Renal cortex interstitium (tissue), 11 donors: ENCODE results near the gene TSHZ2. TPM values are rescaled to one million over a fixed set of nuclear protein-coding genes. Genes with fewer than 3 reads are reported as not detected.
"Not testable (repeated sequence)": the region's sequence is repeated elsewhere in the genome, so short reads cannot be mapped to it uniquely, and the experiment has no call there.

Experiments
- DNase-seq, 11 donors: peaks; one replicate each; pipeline ENCODE4 v3.0.0-alpha.2; 2013; ENCODE audit warnings: low read depth in 9 of 11, low spot score in 4 of 11; ENCODE audit errors: extremely low read depth in 1 of 11
- polyA plus RNA-seq, 3 donors: library from polyadenylated mRNA; unstranded; fragments of 120-200 nt; gene quantifications; one replicate each; pipeline ENCODE4 v1.2.1, GENCODE V29; 2013; ENCODE audit not compliant: insufficient read length in 3 of 3

The TSHZ2 gene
- polyA plus RNA-seq, 3 donors: 12.8 to 15.9 (median 13.3) TPM

DNA sequence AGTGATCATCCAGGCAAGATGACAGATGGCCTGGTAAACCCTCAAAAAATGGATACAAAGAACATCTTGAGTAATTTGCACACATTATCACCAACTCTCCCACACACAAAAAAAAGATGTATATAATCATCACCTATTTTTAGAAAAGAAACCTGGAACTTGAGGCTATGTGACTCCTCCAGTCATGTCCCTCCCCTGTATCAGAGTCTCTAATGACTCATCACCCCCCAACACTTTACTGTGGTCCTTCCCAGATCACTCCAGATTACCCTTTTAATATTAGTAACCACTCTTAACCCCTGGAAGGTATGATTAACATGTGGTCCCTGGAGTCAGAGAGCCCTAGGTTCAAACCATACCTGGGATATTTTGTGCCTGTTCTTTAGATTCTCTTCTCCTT is 476.7 kb downstream of the TSHZ2 start:
- DNase-seq: no peak

DNA sequence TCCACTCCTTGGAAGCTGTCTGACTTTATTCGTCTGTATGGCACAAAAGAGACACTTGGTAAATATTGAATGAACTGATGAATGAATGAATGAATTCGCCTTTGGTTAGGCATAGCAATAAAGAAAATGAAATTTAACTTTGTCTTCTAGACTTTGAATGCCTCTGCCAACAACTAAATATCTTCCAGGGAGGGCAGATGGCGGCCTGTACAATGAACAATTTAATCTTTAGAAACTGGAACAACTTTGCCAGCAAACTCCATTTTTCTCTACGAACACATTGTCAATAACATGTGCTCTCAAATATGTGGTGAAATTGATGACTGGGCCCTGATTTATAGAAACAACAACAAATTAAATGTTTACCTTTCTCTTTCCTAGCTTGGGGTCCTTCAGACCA is 480.9 kb downstream of the TSHZ2 start:
- DNase-seq: no peak

DNA sequence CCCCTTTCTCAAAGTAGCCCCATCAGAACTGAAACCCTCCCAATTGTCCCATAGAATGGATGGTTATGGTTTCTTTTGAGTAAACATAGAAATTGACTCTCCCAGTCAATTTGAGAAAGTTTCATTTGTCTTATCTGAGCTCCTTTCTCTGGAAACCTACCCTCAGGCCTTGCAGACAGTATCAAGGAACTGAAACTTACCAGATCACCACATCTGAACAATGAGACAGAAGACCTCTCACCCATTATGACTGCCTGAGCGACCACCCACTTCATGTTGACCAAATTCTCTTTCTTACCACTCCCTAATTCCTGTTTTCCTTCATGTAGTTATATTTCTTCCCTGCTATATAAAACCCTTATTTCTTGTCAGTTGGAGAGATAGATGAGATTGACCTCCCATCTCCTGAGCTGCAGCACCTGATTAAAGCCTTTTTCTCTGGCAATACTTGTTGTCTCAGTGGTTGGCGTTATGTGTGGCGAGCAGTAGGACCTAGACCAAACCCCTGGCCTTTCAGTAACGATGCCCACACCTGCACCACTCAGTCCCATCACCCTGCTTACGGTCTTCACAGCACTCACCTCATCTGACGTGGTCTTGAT is 482.6 kb downstream of the TSHZ2 start:
- no peak for DNase-seq

DNA sequence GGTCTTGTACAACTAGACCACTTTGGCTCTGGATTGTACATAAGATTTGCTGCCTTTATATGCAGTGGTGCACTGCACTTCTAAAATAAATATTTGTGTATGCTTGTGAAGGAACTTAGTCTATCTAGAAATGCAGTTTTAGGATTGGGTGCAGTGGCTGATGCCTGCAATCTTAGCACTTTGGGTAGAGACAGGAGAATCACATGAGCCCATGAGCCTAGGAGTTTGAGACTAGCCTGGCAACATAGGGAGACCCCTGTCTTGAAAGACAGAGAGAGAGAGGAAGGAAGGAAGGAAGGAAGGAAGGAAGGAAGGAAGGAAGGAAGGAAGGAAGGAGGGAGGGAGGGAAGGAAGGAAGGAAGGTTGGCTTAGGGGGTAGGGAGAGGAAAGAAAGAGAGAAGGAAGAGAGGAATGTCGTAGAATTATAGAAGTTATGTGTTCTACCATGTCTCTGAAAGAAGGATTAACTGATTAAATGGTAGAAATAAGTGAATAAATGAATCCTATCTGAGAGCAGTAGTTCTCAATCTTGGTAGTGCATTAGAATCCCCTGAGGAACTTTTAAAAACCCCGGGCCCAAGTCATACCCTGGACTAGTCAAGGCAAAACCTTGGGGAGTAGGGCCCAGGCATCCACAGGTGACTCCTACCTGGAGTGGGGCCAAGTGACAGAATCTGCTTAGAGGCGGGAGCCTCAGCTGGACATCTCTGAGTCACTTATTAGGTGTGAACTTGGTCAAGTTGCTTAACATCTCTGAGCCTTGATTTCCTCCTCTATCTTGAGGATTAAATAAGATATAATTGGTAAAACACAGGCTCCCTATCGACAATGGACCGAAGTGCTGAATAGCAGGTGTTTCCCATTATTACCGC is 491.2 kb downstream of the TSHZ2 start:
- no peak for DNase-seq

DNA sequence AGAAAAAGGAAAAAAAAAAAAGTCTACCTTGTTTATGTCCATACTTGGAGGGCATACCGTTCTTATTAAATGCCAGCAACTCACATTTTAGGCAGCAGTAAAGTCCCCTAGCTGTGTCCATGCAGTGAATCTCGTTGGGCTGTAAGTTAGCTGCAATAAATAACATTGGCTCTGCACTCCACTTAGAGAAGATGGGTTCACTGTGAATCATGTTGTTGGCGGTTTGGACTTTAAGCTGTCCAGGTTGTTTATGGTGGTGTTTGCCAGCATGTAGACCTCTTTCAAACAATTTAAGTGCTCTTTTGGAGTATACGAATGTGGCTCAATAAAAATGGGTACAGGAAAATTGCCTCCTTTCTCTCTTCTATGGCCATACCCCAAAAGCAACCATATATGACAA is 494.1 kb downstream of the TSHZ2 start:
- DNase-seq: no peak

DNA sequence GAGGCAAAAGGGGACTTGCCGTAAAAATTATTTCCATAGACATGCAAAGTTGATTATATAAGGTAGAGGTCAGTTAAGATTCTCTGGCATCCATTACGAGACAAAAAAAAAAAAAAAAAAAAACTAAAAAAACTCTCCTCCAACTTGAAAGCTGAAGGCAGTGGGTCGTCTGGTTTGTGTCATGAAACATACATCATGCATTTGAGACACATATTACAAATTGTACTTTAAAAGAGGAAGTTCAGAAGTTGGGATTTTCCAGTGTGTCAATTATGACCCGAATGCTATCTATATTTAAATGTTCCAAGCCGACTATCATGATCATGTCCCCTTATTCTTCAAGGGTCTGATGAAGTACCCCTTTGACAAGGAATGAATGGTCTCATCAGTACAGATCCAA is 496.4 kb downstream of the TSHZ2 start:
- no peak for DNase-seq

DNA sequence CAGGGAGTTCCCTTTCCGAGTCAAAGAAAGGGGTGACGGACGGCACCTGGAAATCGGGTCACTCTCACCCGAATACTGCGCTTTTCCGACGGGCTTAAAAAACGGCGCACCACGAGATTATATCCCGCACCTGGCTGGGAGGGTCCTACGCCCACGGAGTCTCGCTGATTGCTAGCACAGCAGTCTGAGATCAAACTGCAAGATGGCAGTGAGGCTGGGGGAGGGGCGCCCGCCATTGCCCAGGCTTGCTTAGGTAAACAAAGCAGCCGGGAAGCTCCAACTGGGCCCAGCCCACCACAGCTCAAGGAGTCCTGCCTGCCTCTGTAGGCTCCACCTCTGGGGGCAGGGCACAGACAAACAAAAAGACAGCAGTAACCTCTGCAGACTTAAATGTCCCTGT is 500.7 kb downstream of the TSHZ2 start:
- DNase-seq: not testable (repeated sequence)

DNA sequence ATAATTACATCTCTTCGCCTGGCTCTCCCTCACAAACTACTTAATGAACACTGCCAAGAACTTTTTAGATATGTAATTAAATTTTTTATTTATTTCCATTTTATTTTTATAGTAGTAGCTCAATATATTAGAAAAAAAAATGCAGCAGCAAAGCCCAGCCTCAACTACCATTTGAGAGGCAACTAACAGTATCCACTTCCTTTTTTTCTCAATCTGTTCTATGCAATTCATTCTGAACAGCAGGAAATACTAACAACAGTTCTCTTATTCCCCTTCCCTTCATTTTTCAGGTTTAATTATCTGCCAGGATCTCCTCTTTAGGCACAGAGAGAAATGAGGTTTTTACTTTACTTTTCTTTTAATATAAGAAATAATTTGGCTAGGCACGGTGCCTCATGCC is 508.8 kb downstream of the TSHZ2 start:
- no peak for DNase-seq

DNA sequence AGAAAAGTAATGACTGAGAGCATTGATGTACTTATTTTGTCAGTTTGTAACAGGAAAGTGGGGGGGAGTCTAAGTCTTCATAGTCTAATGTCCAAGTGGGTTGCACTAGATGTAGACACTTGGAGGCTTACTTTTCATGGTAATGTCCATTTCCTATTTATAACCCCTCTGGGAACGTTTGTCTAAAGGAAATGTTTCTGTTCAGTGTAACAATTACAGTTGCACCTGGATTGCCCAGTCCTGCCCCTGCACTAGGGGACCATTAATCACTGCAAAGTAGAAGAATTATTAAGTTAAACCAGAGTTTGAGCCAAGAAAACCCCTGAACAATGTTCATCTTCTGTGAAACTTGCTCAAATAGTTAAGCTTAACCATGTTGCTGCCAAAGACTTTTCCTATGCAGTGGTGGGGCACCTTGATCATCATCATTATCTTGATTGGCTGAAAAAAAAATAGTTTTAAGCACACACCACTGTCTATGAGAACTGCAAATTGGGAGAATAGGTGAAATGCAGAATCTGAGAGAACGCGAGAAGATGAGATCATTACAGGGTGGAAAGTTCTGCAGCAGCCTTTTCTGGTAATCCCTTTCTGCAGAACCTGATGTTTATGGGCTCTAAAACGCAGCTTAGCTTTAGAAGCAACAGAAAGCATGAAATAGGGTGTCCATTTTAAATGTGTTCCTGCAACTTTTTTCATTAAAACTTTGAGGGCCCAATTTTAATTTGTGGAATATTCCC is 515.5 kb downstream of the TSHZ2 start:
- no peak for DNase-seq

DNA sequence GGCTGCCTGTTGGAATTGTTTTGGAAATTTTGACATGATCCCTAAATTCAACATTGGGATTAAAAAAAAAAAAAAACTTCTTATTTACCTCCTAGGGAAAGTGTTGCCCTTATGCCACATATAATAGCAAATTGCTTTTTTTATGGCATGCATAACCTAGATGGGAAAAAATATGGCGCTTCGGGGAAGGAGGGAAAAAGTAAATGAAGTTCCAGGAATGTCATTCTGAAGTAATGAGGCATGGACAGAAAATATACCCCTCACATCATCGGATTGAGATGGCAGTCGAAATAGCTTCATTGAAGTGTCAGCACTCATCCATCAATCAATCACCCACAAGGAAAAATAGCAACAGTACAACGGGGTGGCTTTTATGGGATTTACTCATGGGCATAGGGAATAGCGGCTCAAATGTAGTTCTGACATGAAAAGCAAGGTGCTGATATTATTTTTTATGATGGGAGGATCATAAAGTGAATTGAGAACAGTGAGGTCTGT is 516.7 kb downstream of the TSHZ2 start:
- DNase-seq: no peak

DNA sequence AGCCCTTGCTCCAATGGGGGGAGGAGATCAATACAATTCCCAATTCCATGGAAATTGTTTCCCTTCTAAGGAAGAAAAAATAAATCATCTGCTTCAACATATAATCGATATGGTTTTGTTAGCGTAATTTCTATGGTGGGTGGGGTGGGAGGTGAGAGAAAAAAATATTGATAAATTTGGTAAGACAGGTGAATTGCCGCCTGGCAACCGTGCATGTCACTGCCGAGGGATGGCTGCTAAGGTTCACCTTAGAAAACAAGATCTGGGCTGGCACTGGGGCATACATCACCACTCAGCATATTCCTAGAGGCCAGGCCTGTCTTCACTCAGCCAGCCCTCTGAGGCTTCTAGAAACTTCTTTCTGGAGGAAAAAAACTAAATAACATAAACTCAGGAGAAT is 517.4 kb downstream of the TSHZ2 start:
- DNase-seq: no peak

DNA sequence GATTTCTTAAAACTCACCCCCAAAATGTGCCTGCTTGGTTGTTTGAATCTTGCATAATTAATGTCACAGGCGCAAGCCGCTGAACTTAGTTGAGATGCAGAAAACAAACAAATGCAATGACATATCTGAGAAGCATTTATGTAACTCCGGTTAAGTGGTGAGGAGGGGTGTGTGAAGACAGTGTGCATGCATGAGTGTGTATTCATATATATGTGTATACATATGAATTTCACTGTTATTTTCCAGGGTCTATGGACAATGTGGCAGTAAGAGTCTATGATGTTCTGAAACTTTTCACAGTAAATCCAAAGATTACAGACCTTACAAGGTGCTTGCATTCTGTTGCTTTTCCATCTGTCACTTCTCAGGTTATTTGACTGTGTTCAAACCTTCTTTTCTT is 518.5 kb downstream of the TSHZ2 start:
- no peak for DNase-seq

DNA sequence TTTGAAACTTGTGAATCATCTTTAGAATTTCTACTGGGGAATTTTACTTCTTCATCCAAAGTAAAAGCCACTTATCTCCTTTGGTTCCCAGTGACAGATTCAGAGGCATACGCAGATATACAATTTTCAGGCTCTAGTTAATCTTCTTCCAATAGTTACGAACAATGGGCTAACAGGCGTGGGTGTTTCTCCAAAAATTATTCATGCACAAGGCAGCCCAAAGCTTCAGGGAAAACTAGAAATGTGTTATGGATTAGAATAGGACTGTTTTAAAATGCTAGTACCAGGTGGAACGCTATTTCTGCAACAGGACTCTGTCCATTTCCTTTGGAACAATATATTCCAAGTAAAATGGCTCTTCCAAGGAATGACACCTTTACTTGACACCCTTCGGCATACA is 519.3 kb downstream of the TSHZ2 start:
- no peak for DNase-seq

DNA sequence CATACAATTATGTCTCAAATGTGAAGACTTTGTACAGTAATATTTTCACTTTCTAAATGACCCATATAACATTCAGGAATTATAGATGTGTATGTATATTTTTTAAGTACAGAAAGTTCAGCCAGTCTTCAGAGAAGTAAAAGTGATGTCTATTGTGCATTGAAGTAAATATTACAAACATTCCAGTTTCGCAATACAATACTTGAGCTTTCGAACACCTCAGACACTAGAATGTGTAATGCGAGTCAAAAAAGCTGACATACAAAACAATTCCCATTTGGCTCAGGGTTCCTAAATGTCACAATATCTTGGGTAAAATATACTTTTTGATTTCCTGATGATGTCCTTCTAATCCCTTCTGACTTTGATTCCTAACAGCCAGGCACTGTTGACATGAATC is 520.1 kb downstream of the TSHZ2 start:
- no peak for DNase-seq

DNA sequence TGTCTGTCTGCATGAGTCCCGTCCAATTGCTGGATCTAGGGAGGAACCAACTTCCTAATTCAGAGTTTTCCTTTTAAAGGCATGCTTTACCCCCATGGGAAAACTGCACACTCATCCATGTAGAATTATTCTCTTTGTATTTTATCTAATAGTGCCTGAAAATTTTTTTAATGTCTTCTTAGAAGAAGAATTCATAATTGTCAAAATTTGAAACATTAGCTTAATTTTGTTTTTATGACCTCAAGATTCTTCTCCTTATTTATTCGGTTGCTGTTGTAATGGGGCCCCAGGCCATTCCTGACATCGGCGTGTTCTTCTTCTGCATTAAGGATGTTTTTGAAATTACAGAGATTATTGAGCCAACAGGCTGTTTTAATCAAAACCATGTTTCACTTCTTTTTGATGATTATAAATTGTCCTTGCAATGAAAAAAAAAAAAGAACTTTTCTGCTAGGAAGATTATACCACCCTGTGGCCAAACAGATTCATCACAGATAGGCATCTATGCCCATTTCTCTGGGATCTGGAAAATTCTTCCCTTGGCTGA is 521.2 kb downstream of the TSHZ2 start:
- peak in 2 of 11 donors; percentile 25 to 36 for DNase-seq

DNA sequence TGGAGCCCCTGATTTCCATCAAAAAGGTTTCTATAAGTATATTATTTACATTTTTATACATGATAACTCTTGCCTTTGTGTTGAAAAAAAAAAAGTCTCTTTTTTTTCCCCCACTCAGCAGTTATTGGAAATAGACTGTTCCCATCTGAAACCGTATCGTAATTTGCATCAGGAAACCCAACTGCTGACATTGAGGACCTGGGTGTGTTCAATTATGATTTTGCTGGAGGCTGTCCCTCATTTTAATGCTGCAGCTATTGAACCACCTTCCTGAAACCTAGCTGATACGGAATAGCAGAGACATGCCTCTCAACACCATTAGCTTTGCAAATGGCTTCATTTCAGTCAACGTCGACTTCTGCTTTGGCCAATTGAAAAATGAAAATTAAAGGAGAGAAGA is 522.6 kb downstream of the TSHZ2 start:
- DNase-seq: no peak

DNA sequence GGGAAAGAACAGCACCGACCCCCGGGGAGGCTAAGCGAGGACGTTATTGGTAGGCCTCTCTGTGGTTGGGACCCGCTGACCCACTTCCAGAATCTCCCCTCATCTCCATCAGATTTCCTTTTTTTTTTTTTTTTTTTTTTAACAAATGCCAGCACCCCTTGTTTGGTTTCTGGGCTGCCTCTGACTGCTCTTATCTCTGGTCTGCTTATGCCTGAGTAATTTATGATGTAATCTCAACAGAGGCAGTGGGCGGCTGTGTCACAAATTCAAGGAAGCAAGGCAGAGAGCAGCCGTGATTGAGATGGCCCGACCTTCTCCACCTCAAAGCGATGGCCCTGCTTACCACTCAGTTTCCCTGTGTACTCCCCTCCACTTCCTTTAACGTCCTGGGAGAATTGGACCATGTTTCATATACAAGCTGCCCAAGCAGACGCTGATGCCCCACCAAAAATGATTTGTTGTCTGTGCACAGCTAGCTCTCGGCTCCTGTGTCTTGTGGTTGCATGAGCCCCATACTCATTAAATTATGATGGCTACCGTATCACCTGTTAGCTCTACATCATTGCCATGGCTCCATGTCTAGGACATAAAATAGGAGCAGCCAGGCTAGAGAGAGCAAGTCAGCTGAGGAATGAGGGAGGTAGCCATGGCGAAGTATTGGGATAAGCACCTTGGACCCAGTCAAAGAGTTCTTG is 523.4 kb downstream of the TSHZ2 start:
- no peak for DNase-seq

DNA sequence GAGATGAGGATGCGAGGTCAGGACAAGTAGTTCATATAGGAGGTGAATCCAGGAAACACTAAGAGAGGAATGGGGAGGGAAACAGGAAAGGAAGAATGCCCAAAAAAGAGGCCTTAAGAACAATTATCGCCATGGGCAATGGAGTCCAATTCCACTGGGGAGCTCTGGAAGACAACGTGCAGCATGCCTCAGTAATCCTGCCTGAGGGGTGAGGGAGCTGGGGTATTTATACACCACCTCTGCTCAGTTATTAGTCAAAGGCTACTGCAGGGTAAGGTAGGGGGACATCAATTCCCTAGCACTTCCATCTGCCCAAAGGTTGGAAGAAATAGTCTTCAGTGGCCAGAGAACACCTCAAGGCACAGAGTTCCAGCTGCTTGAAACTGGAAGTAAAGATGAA is 525.1 kb downstream of the TSHZ2 start:
- DNase-seq: no peak

DNA sequence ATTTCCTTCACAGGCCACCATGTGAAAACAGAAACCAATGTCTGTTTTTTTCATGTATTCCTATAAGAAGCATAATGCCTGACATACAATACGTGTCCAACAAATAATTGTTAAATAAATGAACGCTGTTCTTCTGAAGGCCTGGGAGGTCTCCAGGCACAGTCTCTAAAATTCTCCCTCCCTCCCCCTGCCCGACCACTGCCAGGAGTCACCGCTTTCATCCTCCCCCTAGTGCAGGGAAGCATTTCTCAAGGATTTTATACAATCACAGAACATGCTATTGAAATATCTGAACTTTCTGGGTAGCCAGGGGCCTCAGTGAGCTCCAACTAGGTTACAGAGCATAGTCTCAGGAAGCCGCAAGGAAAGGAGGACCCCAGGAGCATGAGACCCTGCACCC is 526.2 kb downstream of the TSHZ2 start:
- DNase-seq: no peak
